HCT116 (cell line): Measurements from ENCODE around the gene HSPB3. TPM values are rescaled to one million over a fixed set of nuclear protein-coding genes. Genes with fewer than 3 reads are reported as not detected.

Experiments
- ATAC-seq: fragments of 200-7000 bp; cut with Tn5 transposase; 2 replicates; pipeline ENCODE4 v1.9.1; 2020; ENCODE audit warnings: mild to moderate bottlenecking, moderate library complexity
- BruUV-seq: library from RNA; stranded (reverse); fragments of 400-500 nt; replicated peaks from 2 replicates; lab custom pipeline; 2021; lab: Mats Ljungman, UMichigan
- CTCF ChIA-PET: fragments of 300-600 bp; sonication (Branson Sonifier 250); formaldehyde crosslinking; loops from one replicate; lab custom pipeline; 2021; ENCODE audit warnings: antibody characterized with exemption; lab: Charles Lee
- POLR2A ChIA-PET: fragments of 300-600, 350-600 bp; sonication (Branson Sonifier 250); formaldehyde crosslinking; loops from one replicate; lab custom pipeline; 2021; ENCODE audit warnings: antibody characterized with exemption; lab: Charles Lee
- RAD21 ChIA-PET, 2 experiments: fragments of 300-600 bp; sonication (Branson Sonifier 250); formaldehyde crosslinking; loops; one replicate each; lab custom pipeline; 2023; ENCODE audit warnings: low total read pairs in 2 of 2; ENCODE audit not compliant: uncharacterized antibody in 2 of 2, unreplicated experiment in 2 of 2, low non-redundant PET in 1 of 2; lab: Charles Lee
- DNase-seq: peaks from one replicate; pipeline ENCODE4 v3.0.0-alpha.2; 2010; ENCODE audit warnings: low read depth, low spot score
- H2AFZ ChIP-seq: fragments of 200-600 bp; shearing (Covaris generic), sonication (generic); 2 replicates; pipeline ENCODE4 v1.6.1; 2017; ENCODE audit warnings: low read depth, mixed run types, mixed read lengths, antibody characterized with exemption, low read length; ENCODE audit not compliant: poor library complexity, severe bottlenecking
- H3K27ac ChIP-seq: 2 replicates; pipeline ENCODE4 v1.5.1; 2012; ENCODE audit warnings: low read depth, low read length
- H3K27me3 ChIP-seq: fragments of 200-600 bp; sonication (generic); 2 replicates; pipeline ENCODE4 v1.6.1; 2016; ENCODE audit warnings: mixed run types, low read length, mixed read lengths; ENCODE audit not compliant: insufficient read depth
- H3K36me3 ChIP-seq, 2 experiments: fragments of 200-500 bp in 1 of 2; fragments of 200-600 bp in 1 of 2; sonication (Bioruptor generic) in 1 of 2; sonication (generic) in 1 of 2; 2 replicates each; pipeline versions ENCODE4 v1.5.1 to v1.6.1; 2014 to 2016; ENCODE audit warnings: low read length in 2 of 2, inconsistent platforms in 1 of 2, mixed read lengths in 1 of 2, mixed run types in 1 of 2; ENCODE audit not compliant: insufficient read depth in 2 of 2, control insufficient read depth in 1 of 2
- H3K4me1 ChIP-seq, 2 experiments: fragments of 200-600 bp in 1 of 2; sonication (generic) in 1 of 2; 2 replicates each; pipeline versions ENCODE4 v1.5.1 to v1.6.1; 2012 to 2017; ENCODE audit warnings: low read length in 2 of 2, inconsistent platforms in 1 of 2, mild to moderate bottlenecking in 1 of 2, mixed read lengths in 1 of 2, mixed run types in 1 of 2, moderate library complexity in 1 of 2; ENCODE audit not compliant: insufficient read depth in 2 of 2, control insufficient read depth in 1 of 2
- H3K4me2 ChIP-seq: fragments of 200-600 bp; sonication (generic); 2 replicates; pipeline ENCODE4 v1.6.1; 2017; ENCODE audit warnings: mixed run types, low read length, mixed read lengths
- H3K4me3 ChIP-seq, 2 experiments: fragments of 200-600 bp in 1 of 2; sonication (generic) in 1 of 2; replicated peaks in 1 of 2; 2 replicates each; pipeline ENCODE4 v1.5.1; 2011 to 2016; ENCODE audit warnings: low read length in 2 of 2, control low read depth in 1 of 2, low read depth in 1 of 2, mild to moderate bottlenecking in 1 of 2, mixed read lengths in 1 of 2, mixed run types in 1 of 2
- H3K79me2 ChIP-seq: fragments of 200-600 bp; sonication (generic); 2 replicates; pipeline ENCODE4 v1.6.1; 2017; ENCODE audit warnings: mild to moderate bottlenecking, mixed run types, low read length, moderate library complexity, mixed read lengths; ENCODE audit not compliant: insufficient read depth
- H3K9ac ChIP-seq: fragments of 200-600 bp; sonication (generic); 2 replicates; pipeline ENCODE4 v1.6.1; 2016; ENCODE audit warnings: low read length, mixed read lengths
- H3K9me2 ChIP-seq: fragments of 200-600 bp; sonication (generic), shearing (Covaris generic); 2 replicates; pipeline ENCODE4 v1.6.1; 2017; ENCODE audit warnings: mixed run types, mild to moderate bottlenecking, moderate library complexity; ENCODE audit not compliant: insufficient read depth
- H3K9me3 ChIP-seq, 2 experiments: fragments of 200-500 bp in 1 of 2; fragments of 200-600 bp in 1 of 2; sonication (Bioruptor generic) in 1 of 2; sonication (generic) in 1 of 2; 2 replicates each; pipeline ENCODE4 v1.6.1; 2014 to 2017; ENCODE audit warnings: low read length in 2 of 2, mixed read lengths in 2 of 2, inconsistent platforms in 1 of 2, low read depth in 1 of 2, mild to moderate bottlenecking in 1 of 2, mixed run types in 1 of 2, moderate library complexity in 1 of 2; ENCODE audit not compliant: control insufficient read depth in 1 of 2, insufficient read depth in 1 of 2
- H4K20me1 ChIP-seq: fragments of 200-600 bp; sonication (generic), shearing (Covaris generic); 2 replicates; pipeline ENCODE4 v1.6.1; 2017; ENCODE audit warnings: mixed run types, mild to moderate bottlenecking, moderate library complexity; ENCODE audit not compliant: insufficient read depth
- EGR1 ChIP-seq: IDR thresholded peaks from 2 replicates; pipeline ENCODE4 v1.6.1; 2012; ENCODE audit warnings: low read depth
- ELF1 ChIP-seq: IDR thresholded peaks from 2 replicates; pipeline ENCODE4 v1.6.1; 2012; ENCODE audit warnings: low read depth, borderline replicate concordance
- EZH2phosphoT487 ChIP-seq: fragments of 200-600 bp; IDR thresholded peaks from 2 replicates; pipeline ENCODE4 v1.6.1; 2018; ENCODE audit warnings: antibody characterized with exemption, borderline replicate concordance
- FOSL1 ChIP-seq: IDR thresholded peaks from 2 replicates; pipeline ENCODE4 v1.6.1; 2012; ENCODE audit warnings: low read depth
- JUND ChIP-seq: IDR thresholded peaks from 2 replicates; pipeline ENCODE4 v1.6.1; 2012
- POLR2A ChIP-seq: IDR thresholded peaks from 2 replicates; pipeline ENCODE4 v1.7.0; 2011; ENCODE audit warnings: borderline replicate concordance; ENCODE audit not compliant: insufficient read depth, insufficient read length; ENCODE audit errors: extremely low read depth
- POLR2AphosphoS5 ChIP-seq: IDR thresholded peaks from 2 replicates; pipeline ENCODE4 v1.6.1; 2011; ENCODE audit warnings: mild to moderate bottlenecking, low read depth, low read length, moderate library complexity
- SIN3A ChIP-seq: IDR thresholded peaks from 2 replicates; pipeline ENCODE4 v1.6.1; 2012; ENCODE audit warnings: low read depth
- SP1 ChIP-seq: IDR thresholded peaks from 2 replicates; pipeline ENCODE4 v1.6.1; 2012; ENCODE audit warnings: low read depth
- TCF7L2 ChIP-seq: IDR thresholded peaks from 2 replicates; pipeline ENCODE4 v1.7.0; 2011; ENCODE audit warnings: borderline replicate concordance, inconsistent platforms; ENCODE audit not compliant: insufficient read depth, insufficient read length; ENCODE audit errors: extremely low read depth
- YY1 ChIP-seq: IDR thresholded peaks from 2 replicates; pipeline ENCODE4 v1.6.1; 2011; ENCODE audit warnings: low read length, low read depth, moderate library complexity, mild to moderate bottlenecking; ENCODE audit not compliant: insufficient replicate concordance; ENCODE audit errors: extremely low read depth
- ZBTB33 ChIP-seq: IDR thresholded peaks from 2 replicates; pipeline ENCODE4 v1.6.1; 2011; ENCODE audit warnings: mild to moderate bottlenecking, low read length, moderate library complexity; ENCODE audit not compliant: insufficient replicate concordance; ENCODE audit errors: extremely low read depth
- ZFX ChIP-seq: fragments of 450-650 bp; IDR thresholded peaks from 2 replicates; pipeline ENCODE4 v1.6.1; 2017
- ZNF274 ChIP-seq: fragments of 200-500 bp; sonication (Bioruptor generic); IDR thresholded peaks from 2 replicates; pipeline ENCODE4 v1.6.1; 2014; ENCODE audit warnings: mild to moderate bottlenecking, low read depth, low read length, inconsistent platforms
- intact Hi-C: fragments of 100-400 bp; cut with micrococcal nuclease; formaldehyde crosslinking; loops from 2 replicates; pipeline ENCODE4 v1.10.0; 2022
- total RNA-seq: library from RNA; stranded (reverse); gene quantifications from one replicate; pipeline ENCODE4 v1.2.1, GENCODE V29; 2021; ENCODE audit not compliant: unreplicated experiment

Gene HSPB3
- total RNA-seq, 1 experiment from 2014 or later = not detected

GRCh38 chr5:54470128-54470527, 14.6 kb downstream of the HSPB3 start (continued):
- no peak for TF ChIP-seq ZBTB33
- TF ChIP-seq JUND = no peak
- no peak for TF ChIP-seq POLR2AphosphoS5

GRCh38 chr5:54470677-54471076, 15.2 kb downstream of the HSPB3 start:
- Histone ChIP-seq H3K4me3 (no peak overlapping the region), H3K9me3 (no peaks in the 10 kb centered on the region), H3K27ac (no peak overlapping the region)

More at GRCh38 chr5:54470677-54471076, 15.2 kb downstream of the HSPB3 start:
- no peak overlapping the region for H2AFZ ChIP-seq
- no peaks in the 10 kb centered on the region for H4K20me1 ChIP-seq
- H3K9ac ChIP-seq = no peak overlapping the region
- no peaks in the 10 kb centered on the region for H3K4me1 ChIP-seq
- ChIA-PET RAD21 (no interaction called here), POLR2A (no interaction called here), CTCF (no interaction called here)
- intact Hi-C loops = no loop called here
- DNase-seq = no peak
- H3K27me3 ChIP-seq = no peaks in the 10 kb centered on the region
- no peak for TF ChIP-seq YY1
- TF ChIP-seq EZH2phosphoT487 = no peak
- TF ChIP-seq SP1 = no peak
- TF ChIP-seq EGR1 = no peak
- no peak for TF ChIP-seq TCF7L2
- TF ChIP-seq POLR2A = no peak
- no peak for TF ChIP-seq ZFX
- TF ChIP-seq ZNF274 = no peak
- no peak for TF ChIP-seq JUND
- no peak for TF ChIP-seq ELF1
- TF ChIP-seq SIN3A = no peak
- TF ChIP-seq FOSL1 = no peak
- ATAC-seq = no peak
- no peaks in the 10 kb centered on the region for H3K79me2 ChIP-seq
- no TSS peak for BruUV-seq
- H3K36me3 ChIP-seq = no peaks in the 10 kb centered on the region
- H3K9me2 ChIP-seq = no peaks in the 10 kb centered on the region
- no peak overlapping the region for H3K4me2 ChIP-seq
